Spleen (tissue), 11 donors: ENCODE measurements around the gene TMEM106C. TPM values are rescaled to one million over a fixed set of nuclear protein-coding genes. Genes with fewer than 3 reads are reported as not detected.

Source experiments
- DNase-seq: peaks from one replicate; pipeline ENCODE4 v3.0.0-alpha.2; 2020
- H3K27ac ChIP-seq, 8 donors: fragments of 200-600 bp; sonication (generic) in 7 of 8; 1 replicate in 4 of 8; 2 replicates in 4 of 8; pipeline versions ENCODE4 v1.5.0 to v1.8.0; 2016 to 2021; ENCODE audit warnings: inconsistent platforms in 4 of 8, mild to moderate bottlenecking in 4 of 8, moderate library complexity in 1 of 8
- H3K27me3 ChIP-seq, 7 donors: fragments of 200-600 bp; sonication (generic) in 6 of 7; replicated peaks in 1 of 7; 1 replicate in 4 of 7; 2 replicates in 3 of 7; pipeline versions ENCODE4 v1.5.0 to v1.8.0; 2016 to 2021; ENCODE audit warnings: inconsistent platforms in 3 of 7, mild to moderate bottlenecking in 1 of 7
- H3K36me3 ChIP-seq, 6 donors: fragments of 200-600 bp; sonication (generic) in 5 of 6; 1 replicate in 4 of 6; 2 replicates in 2 of 6; pipeline versions ENCODE4 v1.5.0 to v1.8.0; 2016 to 2021; ENCODE audit warnings: inconsistent platforms in 2 of 6
- H3K4me1 ChIP-seq, 6 donors: fragments of 200-600 bp; sonication (generic) in 5 of 6; 1 replicate in 3 of 6; 2 replicates in 3 of 6; pipeline versions ENCODE4 v1.5.0 to v1.8.0; 2016 to 2021; ENCODE audit warnings: inconsistent platforms in 3 of 6
- H3K4me3 ChIP-seq, 8 donors: fragments of 200-600 bp; sonication (generic) in 7 of 8; 1 replicate in 4 of 8; 2 replicates in 4 of 8; pipeline versions ENCODE4 v1.5.0 to v1.8.0; 2016 to 2021; ENCODE audit warnings: inconsistent platforms in 4 of 8, mild to moderate bottlenecking in 4 of 8, moderate library complexity in 2 of 8
- H3K9me3 ChIP-seq, 8 donors: fragments of 200-600 bp; sonication (generic) in 7 of 8; 1 replicate in 4 of 8; 2 replicates in 4 of 8; pipeline versions ENCODE4 v1.5.0 to v1.8.0; 2016 to 2021; ENCODE audit warnings: inconsistent platforms in 4 of 8
- CTCF ChIP-seq, 11 experiments: fragments of 200-600 bp in 7 of 11; fragments of 450-650 bp in 4 of 11; sonication (generic) in 4 of 11; IDR thresholded peaks in 8 of 11; conservative IDR thresholded peaks in 3 of 11; 1 replicate in 7 of 11; 2 replicates in 4 of 11; pipeline versions ENCODE4 v1.4.0 to v1.8.0; 2016 to 2021; ENCODE audit warnings: antibody characterized with exemption in 11 of 11, inconsistent platforms in 4 of 11, mild to moderate bottlenecking in 1 of 11
- POLR2A ChIP-seq, 3 donors: fragments of 450-650 bp; IDR thresholded peaks; one replicate each; pipeline ENCODE4 v1.5.1; 2017; ENCODE audit warnings: antibody characterized with exemption in 3 of 3, mild to moderate bottlenecking in 1 of 3
- POLR2AphosphoS5 ChIP-seq, 3 donors: sonication (generic); formaldehyde crosslinking; IDR thresholded peaks; one replicate each; pipeline ENCODE4 v1.5.1; 2017; ENCODE audit warnings: antibody characterized with exemption in 3 of 3
- WGBS, 5 donors: extraction: QIAGEN DNeasy Blood & Tissue Kit in 3 of 5; methylation state at CpG; one replicate each; pipeline versions ENCODE4 v1.1.5 to v1.1.7; 2013 to 2018; 5-methylcytosine and 5-hydroxymethylcytosine counted together
- intact Hi-C: fragments of 100-400 bp; cut with DNase I; formaldehyde crosslinking; loops from one replicate; pipeline ENCODE4 v1.15.0; 2023; ENCODE audit warnings: low total_unique reads
- polyA plus RNA-seq, 3 donors: library from polyadenylated mRNA; stranded (reverse); fragments of 200-250 nt; gene quantifications; one replicate each; pipeline ENCODE4 v1.2.1, GENCODE V29; 2013
- total RNA-seq, 7 donors: library from RNA; depleted of rRNA in 3 of 7; stranded (reverse); fragments of >200 nt in 3 of 7; fragmentation: NEBNext Ultra II Directional in 4 of 7; extraction: Animal tissue kit (Norgen Biotek cat#: 25700) in 4 of 7; gene quantifications; one replicate each; pipeline versions ENCODE4 v1.1.0 to v1.2.1, GENCODE V29; 2016 to 2021
- donor health status: healthy with polysubstance abuse.
- donor health status: DM: no; HTN: no; CAD: no; lungs with moderate emphysema.
- donor health status: DM: no; HTN: no; CAD: no.
- donor health status: Bipolar disorder and iron deficiency.
- donor health status: healthy.
- donor health status: DM: no; HTN: no; CAD: no.
- donor health status: DM: yes; HTN: yes; CAD: no.

TMEM106C gene
- total and polyA plus RNA-seq, 10 donors, result 30.1 to 124 (median 64.6) TPM

DNA sequence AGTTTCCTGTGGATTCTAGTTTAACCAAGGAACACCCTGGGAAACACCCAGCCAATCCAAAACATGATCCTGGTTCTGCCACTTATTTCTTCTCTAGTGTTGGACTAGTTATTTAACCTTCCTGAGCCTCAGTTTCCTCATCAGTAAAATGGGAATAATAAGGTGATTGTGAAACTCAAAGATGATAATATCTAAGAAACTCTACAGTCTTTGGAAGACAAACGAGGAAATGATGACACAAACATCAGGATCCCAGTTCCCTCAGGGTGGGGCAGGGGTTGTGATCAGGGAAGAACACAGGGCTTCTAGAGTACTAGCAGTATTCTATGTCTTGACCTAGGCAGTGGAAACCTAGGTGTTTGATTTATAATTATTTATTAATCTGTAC lies 18.1 kb upstream of the TMEM106C start:
- Histone ChIP-seq H3K27me3 (peaks cover 0 to 30% (median 4%) of the 10 kb centered on the region in 7 donors), H3K9me3 (no peaks in the 10 kb centered on the region), H3K36me3 (no peaks in the 10 kb centered on the region), H3K4me3 (no peak overlapping the region), H3K27ac (no peak overlapping the region), H3K4me1 (peaks cover 2 to 51% (median 30%) of the 10 kb centered on the region in 6 donors)
- intact Hi-C loops, result no loop called here
- no peak for TF ChIP-seq CTCF (IDR thresholded peaks at IDR 0.05 in 8 of 11, conservative IDR thresholded peaks at IDR 0.05 in 3 of 11)
- TF ChIP-seq POLR2AphosphoS5 (IDR thresholded peaks at IDR 0.05), result no peak
- TF ChIP-seq POLR2A (IDR thresholded peaks at IDR 0.05), result no peak
- DNase-seq, result no peak
- WGBS, 5 donors, result 42 to 79% (median 46%) methylated on average over 1 of the region's 1 CpG

DNA sequence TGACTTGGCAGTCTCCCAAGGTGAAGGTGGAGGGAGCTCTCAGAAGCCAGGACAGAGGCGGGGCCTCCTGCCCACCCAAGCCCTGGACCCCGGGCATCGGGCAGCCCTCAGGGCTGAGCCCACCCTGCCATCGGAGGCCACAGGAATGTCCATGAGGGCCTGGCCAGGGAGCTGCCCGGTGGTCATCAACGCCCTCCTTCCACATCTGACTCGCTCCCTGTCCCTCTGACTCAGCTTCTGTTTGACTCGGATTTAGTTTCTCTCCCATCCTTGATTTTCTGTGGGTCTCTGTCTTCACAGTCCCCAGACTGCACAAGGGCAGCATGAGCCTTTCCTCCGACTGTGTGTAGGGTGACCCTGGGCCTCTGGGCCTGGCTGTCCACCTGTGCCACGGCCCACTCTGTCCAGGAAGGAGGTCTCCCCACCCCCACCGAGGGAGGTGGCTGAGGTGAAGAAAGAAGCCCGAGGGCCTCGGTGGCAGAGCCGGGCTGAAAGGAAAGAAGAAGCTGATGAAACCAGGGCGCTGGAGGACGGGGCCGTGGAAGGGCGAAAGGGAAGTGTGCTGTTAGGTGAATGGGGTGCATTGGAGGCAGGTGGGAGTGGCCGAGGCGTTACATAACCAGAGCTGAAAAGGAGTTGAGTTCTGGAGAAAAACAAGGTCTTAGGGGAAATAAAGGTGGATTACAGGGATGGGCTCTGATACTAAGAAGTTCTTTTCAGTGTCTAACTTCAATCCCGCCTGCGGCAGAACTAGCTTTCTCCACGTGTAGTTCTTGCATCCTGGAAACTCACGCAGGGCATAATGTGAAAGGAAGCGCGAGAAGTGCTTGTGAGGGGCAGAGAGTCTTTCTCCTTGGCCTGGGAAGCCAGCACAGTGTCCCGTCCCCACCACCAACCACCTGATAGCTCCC lies 16.7 kb upstream of the TMEM106C start:
- no peaks in the 10 kb centered on the region for H3K9me3 ChIP-seq
- 48 to 63% (median 50%) methylated on average over 27 of the region's 27 CpGs for WGBS, 5 donors
- intact Hi-C loops, result no loop called here
- peaks cover 0 to 22% (median 4%) of the 10 kb centered on the region in 7 donors for H3K27me3 ChIP-seq
- H3K36me3 ChIP-seq, result no peaks in the 10 kb centered on the region
- DNase-seq, result no peak
- TF ChIP-seq POLR2AphosphoS5 (IDR thresholded peaks at IDR 0.05) (no peak), CTCF (IDR thresholded peaks at IDR 0.05 in 8 of 11, conservative IDR thresholded peaks at IDR 0.05 in 3 of 11) (no peak), POLR2A (IDR thresholded peaks at IDR 0.05) (no peak)
- no peak overlapping the region for H3K4me3 ChIP-seq
- H3K4me1 ChIP-seq, result peaks cover 2 to 47% (median 30%) of the 10 kb centered on the region in 6 donors
- peak overlapping the region in 7 of 8 donors; percentile 20 to 52 (median 51) for H3K27ac ChIP-seq

DNA sequence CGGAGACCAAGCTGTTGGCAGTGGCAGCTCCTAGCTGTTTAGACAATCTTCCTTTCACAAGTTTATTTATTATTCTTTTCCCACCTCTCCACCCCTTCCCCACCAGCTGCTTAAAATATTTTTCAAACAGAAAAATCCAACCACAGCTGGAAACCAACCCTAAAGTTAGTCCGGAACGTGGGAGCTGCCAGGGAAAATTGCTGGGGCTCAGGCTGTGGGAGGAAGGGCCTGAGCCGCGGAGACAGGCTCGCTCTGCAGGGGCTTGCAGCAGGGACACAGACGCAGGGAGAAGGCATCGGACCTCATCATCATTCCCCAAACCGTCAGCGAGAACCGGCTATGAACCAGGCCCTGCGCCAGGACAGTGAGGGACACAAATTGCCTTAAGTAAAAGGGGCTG lies 16.1 kb upstream of the TMEM106C start:
- no peak for DNase-seq
- Histone ChIP-seq H3K9me3 (no peaks in the 10 kb centered on the region), H3K27ac (peak overlapping the region in 7 of 8 donors; percentile 3 to 52 (median 40)), H3K36me3 (no peaks in the 10 kb centered on the region), H3K27me3 (peaks cover 0 to 15% (median 4%) of the 10 kb centered on the region in 7 donors), H3K4me3 (no peak overlapping the region), H3K4me1 (peaks cover 2 to 40% (median 23%) of the 10 kb centered on the region in 6 donors)
- intact Hi-C loops, result no loop called here
- WGBS, 5 donors, result 82 to 91% (median 86%) methylated on average over 12 of the region's 12 CpGs
- TF ChIP-seq CTCF (IDR thresholded peaks at IDR 0.05 in 8 of 11, conservative IDR thresholded peaks at IDR 0.05 in 3 of 11) (no peak), POLR2AphosphoS5 (IDR thresholded peaks at IDR 0.05) (peak in 2 of 3 donors; percentile 21 to 24)
